ENCODE data around the gene MCL1.

Gene MCL1

GRCh38 chr1:150557813-150558212, 21.6 kb downstream of the MCL1 start:
- no peak for ATAC-seq
- TF ChIP-seq ARNTL (CRISPR knock-in tag; IDR thresholded peaks at IDR 0.05; ENCODE audit: borderline replicate concordance, low read depth) (no peak), SNAI2 (CRISPR knock-in tag; IDR thresholded peaks at IDR 0.05) (no peak), GLIS3 (CRISPR knock-in tag; IDR thresholded peaks at IDR 0.05) (no peak)

GRCh38 chr1:150557065-150557600, 22.3 kb downstream of the MCL1 start:
- TF ChIP-seq ZNF70 (CRISPR knock-in tag; IDR thresholded peaks at IDR 0.05) (no peak), TOX (CRISPR knock-in tag; IDR thresholded peaks at IDR 0.05; ENCODE audit: borderline replicate concordance) (no peak), POU6F1 (CRISPR knock-in tag; IDR thresholded peaks at IDR 0.05; ENCODE audit: borderline replicate concordance, low read depth) (no peak), ZNF565 (CRISPR knock-in tag; conservative IDR thresholded peaks at IDR 0.05; ENCODE audit: low read depth) (no peak)
- no peak for ATAC-seq

GRCh38 chr1:150555971-150556865, 23.2 kb downstream of the MCL1 start:
- TF ChIP-seq, protein P1, sequence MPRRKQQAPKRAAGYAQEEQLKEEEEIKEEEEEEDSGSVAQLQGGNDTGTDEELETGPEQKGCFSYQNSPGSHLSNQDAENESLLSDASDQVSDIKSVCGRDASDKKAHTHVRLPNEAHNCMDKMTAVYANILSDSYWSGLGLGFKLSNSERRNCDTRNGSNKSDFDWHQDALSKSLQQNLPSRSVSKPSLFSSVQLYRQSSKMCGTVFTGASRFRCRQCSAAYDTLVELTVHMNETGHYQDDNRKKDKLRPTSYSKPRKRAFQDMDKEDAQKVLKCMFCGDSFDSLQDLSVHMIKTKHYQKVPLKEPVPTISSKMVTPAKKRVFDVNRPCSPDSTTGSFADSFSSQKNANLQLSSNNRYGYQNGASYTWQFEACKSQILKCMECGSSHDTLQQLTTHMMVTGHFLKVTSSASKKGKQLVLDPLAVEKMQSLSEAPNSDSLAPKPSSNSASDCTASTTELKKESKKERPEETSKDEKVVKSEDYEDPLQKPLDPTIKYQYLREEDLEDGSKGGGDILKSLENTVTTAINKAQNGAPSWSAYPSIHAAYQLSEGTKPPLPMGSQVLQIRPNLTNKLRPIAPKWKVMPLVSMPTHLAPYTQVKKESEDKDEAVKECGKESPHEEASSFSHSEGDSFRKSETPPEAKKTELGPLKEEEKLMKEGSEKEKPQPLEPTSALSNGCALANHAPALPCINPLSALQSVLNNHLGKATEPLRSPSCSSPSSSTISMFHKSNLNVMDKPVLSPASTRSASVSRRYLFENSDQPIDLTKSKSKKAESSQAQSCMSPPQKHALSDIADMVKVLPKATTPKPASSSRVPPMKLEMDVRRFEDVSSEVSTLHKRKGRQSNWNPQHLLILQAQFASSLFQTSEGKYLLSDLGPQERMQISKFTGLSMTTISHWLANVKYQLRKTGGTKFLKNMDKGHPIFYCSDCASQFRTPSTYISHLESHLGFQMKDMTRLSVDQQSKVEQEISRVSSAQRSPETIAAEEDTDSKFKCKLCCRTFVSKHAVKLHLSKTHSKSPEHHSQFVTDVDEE (CRISPR knock-in tag; IDR thresholded peaks at IDR 0.05), result no peak
- TF ChIP-seq ARNTL (CRISPR knock-in tag; IDR thresholded peaks at IDR 0.05; ENCODE audit: borderline replicate concordance, low read depth), result no peak
- TF ChIP-seq OSR1 (CRISPR knock-in tag; IDR thresholded peaks at IDR 0.05), result no peak
- no peak for TF ChIP-seq POU6F1 (CRISPR knock-in tag; IDR thresholded peaks at IDR 0.05; ENCODE audit: borderline replicate concordance, low read depth)
- TF ChIP-seq ZFP3 (CRISPR knock-in tag; IDR thresholded peaks at IDR 0.05), result no peak
- TF ChIP-seq ZNF565 (CRISPR knock-in tag; conservative IDR thresholded peaks at IDR 0.05; ENCODE audit: low read depth), result no peak
- TF ChIP-seq SNAI2 (CRISPR knock-in tag; IDR thresholded peaks at IDR 0.05), result no peak
- TF ChIP-seq BACH2 (CRISPR knock-in tag; IDR thresholded peaks at IDR 0.05; ENCODE audit: borderline replicate concordance), result no peak
- TF ChIP-seq PPARA (CRISPR knock-in tag; IDR thresholded peaks at IDR 0.05; ENCODE audit: borderline replicate concordance), result no peak
- no peak for TF ChIP-seq TOX (CRISPR knock-in tag; IDR thresholded peaks at IDR 0.05; ENCODE audit: borderline replicate concordance)
- no peak for TF ChIP-seq GLIS3 (CRISPR knock-in tag; IDR thresholded peaks at IDR 0.05)
- TF ChIP-seq, protein P2, sequence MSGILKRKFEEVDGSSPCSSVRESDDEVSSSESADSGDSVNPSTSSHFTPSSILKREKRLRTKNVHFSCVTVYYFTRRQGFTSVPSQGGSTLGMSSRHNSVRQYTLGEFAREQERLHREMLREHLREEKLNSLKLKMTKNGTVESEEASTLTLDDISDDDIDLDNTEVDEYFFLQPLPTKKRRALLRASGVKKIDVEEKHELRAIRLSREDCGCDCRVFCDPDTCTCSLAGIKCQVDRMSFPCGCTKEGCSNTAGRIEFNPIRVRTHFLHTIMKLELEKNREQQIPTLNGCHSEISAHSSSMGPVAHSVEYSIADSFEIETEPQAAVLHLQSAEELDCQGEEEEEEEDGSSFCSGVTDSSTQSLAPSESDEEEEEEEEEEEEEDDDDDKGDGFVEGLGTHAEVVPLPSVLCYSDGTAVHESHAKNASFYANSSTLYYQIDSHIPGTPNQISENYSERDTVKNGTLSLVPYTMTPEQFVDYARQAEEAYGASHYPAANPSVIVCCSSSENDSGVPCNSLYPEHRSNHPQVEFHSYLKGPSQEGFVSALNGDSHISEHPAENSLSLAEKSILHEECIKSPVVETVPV (CRISPR knock-in tag; IDR thresholded peaks at IDR 0.05), result no peak
- TF ChIP-seq ESRRG (CRISPR knock-in tag; IDR thresholded peaks at IDR 0.05), result no peak
- no peak for TF ChIP-seq PATZ1 (CRISPR knock-in tag; IDR thresholded peaks at IDR 0.05; ENCODE audit: borderline replicate concordance)
- TF ChIP-seq ZNF70 (CRISPR knock-in tag; IDR thresholded peaks at IDR 0.05), result no peak
- no peak for TF ChIP-seq ZFP30 (CRISPR knock-in tag; IDR thresholded peaks at IDR 0.05)
- TF ChIP-seq CREB5 (CRISPR knock-in tag; IDR thresholded peaks at IDR 0.05; ENCODE audit: low read depth), result no peak
- TF ChIP-seq CSDC2 (CRISPR knock-in tag; IDR thresholded peaks at IDR 0.05), result no peak
- ATAC-seq, result no peak
